NCI-H345 treated with DMSO at 0.1 percent for 48 hours (cell line): ENCODE measurements around the gene RNF126.
A peak's percentile ranks its signal among the peaks of the same experiment; 100 is the strongest.

Experiments
- DNase-seq: peaks from one replicate; lab custom pipeline; 2025; ENCODE audit not compliant: unreplicated experiment; lab: John Stamatoyannopoulos, UW

Gene RNF126

DNA sequence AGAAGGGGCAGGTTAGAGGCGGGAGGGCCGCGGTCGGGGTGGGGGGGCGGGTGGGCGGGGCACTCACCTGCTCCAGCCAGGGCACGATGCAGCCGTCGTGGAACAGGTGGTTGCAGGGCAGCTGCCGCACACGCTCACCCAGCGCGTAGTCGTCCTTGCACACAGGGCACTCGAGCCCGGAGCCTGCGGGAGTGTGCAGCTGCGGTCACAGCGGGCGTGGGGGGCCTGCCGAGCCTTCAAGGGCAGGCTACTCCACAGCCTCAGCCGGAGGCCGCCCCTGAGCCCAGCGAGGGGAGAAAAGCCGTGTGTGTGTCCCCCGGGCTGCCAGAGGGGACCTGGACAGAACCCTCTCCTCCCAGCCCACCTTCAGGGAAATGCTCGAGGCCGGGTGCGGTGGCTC is 14.7 kb downstream of the RNF126 start:
- DNase-seq, result no peak

DNA sequence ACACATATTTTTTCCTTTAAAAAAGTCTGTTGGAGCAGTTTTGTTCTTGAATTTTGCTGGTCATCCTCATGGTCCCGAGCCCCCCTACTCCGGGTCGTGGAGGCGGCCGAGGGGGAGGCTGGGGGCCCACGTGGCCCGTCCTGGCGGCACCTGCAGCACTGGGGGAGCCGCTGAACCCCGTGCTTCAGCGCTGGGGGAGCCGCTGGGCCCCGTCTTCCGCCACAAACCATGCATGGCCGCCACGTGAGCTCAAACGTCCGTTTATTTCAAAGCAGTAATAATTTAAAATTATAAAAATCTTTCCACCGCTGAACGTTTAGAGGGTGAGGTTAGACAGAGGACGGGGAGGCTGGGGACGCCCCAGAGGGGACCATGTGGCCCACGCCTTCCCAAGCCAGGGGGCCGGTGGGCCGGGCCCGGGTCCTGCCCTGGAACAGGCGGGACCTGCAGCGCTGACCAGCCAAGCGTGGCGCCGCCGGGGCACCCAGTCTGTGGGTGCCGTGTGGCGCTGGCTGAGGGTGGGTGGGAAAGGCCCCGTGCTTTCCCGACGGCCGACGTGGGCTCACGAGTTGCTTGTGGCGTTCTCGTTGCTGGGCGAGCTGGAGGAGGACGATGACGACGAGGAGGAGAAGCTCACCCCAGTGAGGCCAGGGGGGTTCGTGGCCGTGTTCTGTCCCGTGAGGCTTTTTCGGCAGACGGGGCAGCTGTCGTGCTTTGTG is 15.3 kb downstream of the RNF126 start:
- DNase-seq, result no peak

DNA sequence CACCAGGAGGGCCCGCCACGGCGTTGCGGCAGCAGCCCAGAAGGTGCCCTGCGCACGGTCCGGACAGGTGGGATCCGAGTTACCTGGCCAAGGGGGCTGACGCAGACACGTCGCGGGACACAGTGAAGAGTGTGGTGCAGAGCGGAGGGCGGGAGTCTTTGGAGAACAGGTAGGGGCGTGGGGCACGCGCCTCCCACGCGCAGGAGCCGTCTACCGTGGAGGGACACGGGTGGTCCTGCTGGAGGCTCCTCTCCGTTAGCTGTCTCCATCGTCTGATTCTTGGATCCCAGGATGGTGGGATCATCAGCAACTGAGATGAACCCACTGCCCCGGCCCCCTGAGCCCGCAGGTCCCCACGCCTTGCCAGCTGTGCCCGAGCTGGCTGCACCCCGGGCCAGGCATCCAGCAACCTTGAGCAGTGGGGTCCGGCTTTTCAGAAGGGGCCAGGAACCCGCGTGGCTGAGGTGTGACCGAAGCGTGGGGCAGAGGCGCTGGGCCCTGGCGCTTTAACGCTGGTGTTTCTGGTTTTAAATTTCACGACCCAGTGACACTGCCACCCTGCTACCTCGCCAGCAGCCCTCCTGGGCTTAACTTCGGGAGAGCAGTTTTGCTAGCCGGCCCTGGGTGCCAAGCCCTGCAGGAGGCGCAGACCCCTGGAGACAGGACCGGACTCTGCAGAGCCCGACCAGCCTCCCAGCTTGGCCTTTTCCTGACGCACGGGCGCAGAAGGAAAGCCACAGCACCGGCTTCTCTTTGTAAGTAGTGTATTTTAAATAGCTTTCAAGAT is 16.0 kb downstream of the RNF126 start:
- DNase-seq, result no peak

DNA sequence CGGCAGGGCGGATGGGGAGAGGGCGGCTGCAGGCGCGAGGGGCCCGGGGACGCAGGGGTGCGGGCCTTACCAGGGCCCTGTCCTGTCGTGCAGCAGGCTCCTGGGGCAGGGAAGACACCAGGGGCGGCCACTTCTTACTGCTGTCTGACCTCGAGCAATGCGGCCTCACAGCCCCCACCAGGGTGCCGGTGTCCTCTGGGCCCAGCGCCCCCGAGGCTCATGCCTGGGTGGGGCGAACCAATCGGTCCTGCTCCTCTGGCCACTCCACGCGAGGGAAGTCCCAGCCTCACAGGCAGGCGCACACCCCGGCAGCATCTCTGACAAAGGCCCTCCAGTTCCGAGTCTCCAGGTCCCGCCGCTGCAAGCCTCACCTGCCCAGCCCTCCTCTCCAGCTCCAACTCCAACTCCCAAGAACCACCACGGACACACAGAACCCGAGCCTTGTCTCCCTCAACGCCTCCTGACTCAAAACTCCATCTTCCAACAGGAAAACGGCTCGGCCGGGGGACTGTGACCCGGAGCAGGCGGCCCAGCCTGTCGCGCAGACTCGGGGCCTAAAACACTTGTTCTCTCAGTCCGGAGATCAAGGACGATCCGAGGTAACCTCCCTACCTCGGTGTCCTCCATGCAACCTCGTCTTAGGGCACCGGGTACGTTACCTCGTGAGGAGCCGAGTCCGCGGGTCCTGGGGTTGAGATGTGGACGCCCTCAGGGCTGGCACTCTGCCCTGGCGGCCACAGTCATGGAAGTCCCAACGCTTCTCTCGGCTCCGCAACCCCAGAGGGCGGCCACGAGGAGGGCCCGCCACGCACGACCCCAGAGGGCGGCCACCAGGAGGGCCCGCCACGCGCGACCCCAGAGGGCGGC is 16.9 kb downstream of the RNF126 start:
- DNase-seq, result no peak

DNA sequence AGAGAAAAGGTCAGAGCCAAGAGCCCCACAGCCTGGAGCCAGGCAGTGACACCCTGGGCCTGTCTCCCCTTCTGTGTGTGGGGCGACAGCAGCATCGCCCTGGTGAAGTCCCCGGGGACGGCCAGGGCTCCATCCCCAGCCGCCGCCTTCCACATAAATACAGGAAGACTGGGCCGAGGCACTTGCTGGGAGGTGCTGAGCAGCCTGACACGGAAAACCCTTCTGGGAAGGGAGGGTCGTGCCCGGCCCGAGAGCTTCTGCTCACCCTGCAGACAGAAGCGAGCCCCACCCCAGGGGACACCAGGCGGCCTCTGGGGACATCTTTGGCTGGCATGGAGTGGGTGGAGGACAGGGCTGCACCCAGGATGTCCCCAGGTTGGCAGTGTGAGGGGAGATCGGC is 18.2 kb downstream of the RNF126 start:
- no peak for DNase-seq

DNA sequence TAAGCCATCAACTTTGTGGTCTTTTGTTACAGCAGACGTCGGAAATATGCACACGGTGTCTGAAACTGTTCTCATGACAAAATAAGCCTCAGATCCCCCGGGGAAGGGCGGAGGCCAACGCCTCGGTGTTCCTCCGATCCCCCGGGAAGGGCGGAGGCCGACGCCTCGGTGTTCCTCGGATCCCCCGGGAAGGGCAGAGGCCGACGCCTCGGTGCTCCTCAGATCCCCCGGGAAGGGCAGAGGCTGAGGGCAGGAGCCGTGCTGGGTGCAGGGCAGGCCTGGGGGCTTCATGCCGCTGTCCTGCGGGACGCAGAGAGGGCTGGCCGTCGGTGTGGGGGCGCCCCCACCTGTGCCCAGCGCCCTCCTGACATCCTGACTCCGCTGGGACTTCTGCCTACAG is 18.7 kb downstream of the RNF126 start:
- DNase-seq, result no peak

DNA sequence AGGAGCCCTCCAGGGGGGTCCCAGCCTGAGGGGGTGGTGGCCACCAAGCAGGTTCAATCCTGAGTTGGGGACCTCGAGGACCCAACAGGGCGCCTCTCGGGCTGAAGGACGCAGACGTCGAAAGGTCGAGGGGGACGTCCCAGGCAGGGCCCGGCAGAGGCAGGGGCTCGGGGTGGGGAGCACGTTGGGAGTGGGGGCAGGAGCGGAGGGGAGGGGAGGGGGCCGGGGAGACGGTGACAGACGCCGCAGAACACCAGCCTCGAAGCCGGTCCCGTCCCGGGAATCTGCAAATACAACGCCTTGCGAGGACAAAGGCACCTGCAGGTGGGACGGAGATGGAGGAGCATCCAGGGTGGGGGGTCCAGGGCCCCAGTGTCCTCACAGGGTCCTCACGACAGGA is 19.3 kb downstream of the RNF126 start:
- DNase-seq, result no peak

DNA sequence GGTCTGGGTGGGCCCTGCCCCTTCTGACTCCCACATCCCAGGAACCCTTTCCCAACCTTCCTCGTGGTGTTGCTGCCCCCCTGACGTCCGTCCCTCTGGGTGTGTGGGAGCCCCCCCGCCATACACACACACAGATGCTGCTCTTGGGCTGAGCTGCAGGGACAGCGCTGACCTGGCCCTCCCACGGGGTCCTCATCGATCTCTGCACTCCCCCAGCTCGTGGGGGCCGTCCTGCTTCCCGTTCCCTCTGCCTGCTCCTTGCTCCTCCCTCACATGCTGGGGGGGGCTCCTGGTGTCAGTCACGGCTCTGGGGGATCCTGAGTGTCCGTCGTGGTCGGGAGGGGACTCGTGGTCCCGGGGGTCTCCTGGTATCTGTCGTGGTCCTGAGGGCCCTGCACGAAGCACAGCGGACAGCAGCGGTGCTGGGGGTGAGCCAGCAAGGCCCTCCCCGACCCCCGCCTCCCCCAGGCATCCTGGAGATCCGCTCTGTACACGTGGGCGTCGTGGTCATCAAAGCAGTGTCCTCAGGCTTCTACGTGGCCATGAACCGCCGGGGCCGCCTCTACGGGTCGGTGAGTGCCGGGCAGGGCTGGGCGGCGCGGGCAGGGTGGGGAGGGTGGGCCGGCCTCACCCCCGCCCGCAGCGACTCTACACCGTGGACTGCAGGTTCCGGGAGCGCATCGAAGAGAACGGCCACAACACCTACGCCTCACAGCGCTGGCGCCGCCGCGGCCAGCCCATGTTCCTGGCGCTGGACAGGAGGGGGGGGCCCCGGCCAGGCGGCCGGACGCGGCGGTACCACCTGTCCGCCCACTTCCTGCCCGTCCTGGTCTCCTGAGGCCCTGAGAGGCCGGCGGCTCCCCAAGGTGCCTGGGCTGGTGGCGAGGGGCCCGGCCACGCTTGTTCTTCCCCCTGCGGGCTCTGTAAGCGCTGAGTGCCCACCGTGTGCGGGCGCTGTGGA is 20.0 kb downstream of the RNF126 start:
- DNase-seq, result no peak

DNA sequence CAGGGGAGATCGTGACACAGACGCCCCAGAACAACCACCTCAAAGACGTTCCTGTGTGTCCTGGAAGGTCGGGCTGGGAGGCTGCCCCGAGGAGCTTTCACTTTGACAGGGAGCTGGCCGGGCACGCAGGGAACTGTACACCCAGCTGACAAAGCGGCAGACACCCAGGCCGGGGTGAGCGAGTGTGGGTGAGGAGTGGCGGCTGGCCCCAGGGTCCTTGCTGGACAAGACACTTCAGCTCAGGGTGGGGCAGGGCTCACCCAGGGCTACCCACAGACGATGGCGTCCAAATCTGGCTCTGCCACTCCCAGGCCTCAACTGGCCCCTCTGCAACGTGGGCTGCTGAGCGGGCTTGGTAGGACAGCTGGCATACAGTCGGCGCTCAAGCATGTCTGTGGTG is 21.3 kb downstream of the RNF126 start:
- DNase-seq, result no peak

DNA sequence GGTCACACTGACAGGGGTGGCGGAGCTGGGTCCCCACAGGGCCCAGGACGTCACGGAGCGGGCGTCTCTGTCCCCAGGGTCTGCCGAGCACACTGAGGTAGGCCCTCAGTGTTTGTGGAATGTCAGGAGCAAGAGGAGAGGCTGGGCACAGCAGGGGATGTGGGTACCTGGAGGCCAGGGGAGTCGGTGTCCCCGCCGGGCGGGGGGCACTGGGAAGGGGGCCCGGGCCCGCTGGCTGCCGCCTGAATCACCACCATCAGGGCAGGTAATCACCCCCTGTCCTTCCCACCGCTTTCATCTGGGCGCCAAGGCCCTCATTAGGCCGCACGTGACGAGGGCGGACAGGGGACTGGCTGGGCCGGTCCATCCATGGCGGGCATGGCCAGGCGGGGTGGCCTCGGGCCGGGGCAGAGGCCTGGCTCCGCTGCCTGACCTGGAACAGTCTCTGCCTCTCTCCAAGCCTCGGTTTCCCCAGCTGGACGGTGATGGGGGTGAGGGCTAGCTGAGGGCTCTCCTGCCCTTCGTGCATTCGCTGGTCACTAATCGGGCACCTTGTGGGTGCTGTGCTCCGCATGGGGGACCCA is 22.3 kb downstream of the RNF126 start:
- no peak for DNase-seq

DNA sequence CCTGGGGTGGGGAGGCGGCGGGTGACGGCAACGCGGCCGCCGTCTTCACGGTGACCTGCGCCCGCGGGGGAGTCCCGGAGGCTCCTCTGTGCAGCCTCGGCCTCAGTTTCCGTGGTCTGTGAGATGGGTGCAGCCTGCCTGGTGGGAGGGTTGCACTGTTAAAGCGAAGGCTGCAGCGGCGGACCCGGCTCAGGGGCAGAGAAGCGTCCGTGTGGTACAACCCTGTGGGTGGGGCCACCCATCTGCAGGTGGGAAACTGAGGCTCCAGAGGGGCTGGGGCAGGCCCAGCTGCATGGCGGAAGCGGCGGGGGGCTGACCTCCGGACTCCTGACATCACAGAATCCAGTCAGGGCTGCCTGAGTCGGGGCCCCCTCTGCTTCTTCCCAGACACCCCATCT is 22.9 kb downstream of the RNF126 start:
- no peak for DNase-seq

DNA sequence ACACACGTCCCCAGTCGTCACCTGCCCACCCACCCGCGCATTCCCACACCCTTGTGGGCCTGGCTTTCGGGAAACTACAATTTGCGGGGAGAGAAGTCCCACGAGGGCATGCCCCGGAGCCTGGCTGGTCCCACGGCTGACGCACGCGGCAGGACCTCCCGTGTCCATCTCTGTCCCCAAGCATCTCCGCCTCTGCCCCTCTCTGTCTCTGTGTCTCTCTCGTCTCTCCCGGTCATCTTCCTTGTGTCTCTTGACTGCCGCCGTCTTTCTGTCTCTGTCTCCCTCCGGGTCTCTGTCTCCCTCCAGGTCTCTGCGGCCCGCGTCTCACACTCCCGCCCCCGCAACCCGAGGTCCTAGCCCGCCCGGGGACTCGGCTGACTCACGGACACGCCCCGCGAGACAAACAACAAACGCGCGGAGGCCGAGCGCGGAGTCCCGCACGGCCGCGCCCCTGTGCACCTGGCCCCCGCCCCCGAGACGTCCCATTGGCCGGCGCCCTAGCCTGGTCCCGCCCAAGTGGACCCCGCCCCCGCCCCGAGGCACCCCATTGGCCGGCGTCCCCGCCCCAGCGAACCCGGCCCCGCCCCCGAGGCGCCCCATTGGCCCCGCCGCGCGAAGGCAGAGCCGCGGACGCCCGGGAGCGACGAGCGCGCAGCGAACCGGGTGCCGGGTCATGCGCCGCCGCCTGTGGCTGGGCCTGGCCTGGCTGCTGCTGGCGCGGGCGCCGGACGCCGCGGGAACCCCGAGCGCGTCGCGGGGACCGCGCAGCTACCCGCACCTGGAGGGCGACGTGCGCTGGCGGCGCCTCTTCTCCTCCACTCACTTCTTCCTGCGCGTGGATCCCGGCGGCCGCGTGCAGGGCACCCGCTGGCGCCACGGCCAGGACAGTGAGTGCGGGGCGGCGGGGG is 23.5 kb downstream of the RNF126 start, which contains the start of gene FGF22:
Gene FGF22 (plus strand): TSS at position 627 of the 908 bp plus-strand sequence. CDS start 47 bp downstream, at position 674.
- peak; percentile 69 for DNase-seq

DNA sequence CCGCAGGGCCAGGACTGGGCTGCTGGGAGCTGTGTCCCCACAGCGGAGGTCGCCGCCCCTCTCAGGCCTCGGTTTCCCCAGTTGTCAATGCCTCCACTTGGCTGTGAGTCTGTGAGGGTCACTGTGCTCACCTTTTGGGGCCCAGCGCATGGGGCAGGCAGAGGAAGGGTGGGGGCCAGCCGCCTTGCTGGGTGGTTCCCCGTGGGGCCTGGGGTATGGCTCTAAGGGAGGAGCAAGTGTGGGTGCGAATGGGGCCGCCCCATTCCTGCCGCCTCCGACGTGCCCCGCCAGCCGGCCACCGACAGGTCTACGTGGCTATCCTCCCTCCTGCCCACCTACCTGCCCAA is 24.1 kb downstream of the RNF126 start:
- DNase-seq, result no peak

DNA sequence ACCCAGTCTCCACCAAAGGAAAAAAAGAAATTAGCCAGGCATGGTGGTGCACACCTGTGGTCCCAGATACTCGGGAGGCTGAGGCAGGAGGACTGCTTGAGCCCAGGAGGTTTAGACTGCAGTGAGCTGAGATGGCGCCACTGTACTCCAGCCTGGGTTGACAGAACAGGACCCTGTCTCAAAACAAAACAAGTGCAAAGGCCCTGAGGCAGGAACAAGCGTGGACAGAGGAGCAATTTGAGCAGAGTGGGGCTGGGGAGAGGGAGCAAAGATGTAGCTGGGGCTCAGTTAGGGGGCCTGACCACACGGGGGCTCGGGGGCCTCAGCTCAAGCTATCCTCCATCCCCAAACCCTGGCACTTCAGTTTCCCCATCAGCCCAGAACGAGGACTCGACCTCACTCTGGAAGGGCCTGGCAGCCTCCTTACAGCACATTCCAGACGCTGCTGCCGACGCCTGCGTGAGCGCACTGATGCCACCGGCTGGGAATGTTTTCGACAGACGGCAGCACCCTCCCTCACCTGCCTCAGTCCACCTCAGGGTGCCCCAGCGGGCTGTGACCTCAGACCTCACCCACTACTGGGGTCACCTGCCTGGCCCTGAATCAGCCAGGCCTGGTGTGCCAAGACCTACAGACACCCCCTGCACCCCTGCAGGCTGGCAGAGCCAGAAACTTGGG is 27.9 kb downstream of the RNF126 start:
- DNase-seq, result no peak

DNA sequence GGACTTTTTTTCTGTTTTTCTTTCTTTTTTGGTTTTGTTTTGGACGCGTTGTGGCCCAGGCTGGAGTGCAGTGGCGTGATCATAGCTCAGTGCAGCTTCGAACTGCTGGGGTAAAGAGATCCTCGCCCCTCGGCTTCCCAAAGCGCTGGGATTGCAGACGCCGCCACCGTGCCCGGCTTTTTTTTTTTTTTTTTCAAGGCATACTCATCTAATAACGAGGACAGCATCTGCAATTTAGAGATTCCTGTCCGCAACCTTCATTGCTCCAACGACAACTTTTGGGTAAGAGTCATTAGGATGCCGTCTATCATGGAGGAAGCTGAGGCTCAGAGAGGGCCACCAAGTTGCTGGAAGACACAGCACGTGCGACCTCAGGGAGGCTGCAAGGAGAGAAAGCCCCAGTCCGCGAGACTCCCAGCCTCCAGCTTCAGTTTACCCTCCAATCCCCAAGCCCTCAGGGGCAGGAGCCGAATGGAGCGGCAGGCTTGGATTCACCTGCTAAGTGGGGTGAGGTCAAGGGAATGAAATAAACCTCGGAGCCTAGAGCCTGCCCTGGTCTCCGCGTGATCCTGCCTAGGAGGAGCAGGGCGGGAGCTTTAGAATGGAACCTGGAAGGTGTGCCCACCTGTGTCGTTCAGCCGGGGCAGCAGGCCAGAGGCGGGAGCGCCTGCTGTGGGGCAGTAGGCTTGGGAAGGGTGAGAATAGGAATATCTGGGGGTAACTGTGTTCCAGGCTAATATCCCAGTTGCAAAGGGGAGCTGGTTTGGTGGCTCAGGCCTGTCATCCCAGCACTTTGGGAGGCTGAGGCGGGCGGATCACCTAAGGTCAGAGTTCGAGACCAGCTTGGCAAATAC is 29.0 kb downstream of the RNF126 start:
- no peak for DNase-seq

DNA sequence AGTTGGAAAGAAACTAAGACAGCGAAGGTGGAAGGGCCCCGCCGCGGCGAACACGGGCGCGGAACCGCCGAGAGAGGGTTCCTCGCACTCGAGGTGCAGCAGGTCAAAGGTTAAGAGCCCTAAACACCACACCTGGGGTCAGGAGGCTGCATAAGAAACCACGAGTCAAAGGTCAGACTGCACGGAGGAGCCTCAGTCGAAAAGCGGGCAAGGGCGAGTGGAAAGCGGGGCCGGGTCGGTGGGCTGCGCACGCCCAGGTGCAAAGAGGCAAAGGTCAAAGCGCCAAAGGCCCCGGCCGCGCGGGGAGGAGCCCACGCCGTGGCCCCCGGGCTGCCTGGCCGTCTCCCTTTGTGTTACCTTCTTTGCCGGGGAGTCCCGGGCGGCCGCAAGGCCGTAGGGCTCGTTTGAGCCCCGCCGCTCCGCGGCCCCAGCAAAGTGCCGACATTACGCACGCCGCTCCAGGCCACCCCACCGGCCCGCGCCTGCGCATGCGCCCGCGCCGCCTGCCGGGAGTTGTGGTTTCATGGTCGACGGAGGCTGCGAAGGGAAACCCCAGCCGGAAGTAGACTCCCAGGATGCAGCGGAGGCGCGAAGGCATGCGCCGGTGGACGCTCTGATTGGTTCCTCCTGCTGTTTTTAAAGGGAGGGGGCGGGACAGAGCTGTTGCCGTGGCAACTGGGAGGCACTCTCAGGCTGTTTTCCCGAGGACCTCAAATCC is 29.8 kb downstream of the RNF126 start, which contains the start of gene POLRMT:
Gene POLRMT (minus strand): TSS at position 470 of the 718 bp plus-strand sequence. CDS start 25 bp downstream, at position 445.
- peak; percentile 96 for DNase-seq

DNA sequence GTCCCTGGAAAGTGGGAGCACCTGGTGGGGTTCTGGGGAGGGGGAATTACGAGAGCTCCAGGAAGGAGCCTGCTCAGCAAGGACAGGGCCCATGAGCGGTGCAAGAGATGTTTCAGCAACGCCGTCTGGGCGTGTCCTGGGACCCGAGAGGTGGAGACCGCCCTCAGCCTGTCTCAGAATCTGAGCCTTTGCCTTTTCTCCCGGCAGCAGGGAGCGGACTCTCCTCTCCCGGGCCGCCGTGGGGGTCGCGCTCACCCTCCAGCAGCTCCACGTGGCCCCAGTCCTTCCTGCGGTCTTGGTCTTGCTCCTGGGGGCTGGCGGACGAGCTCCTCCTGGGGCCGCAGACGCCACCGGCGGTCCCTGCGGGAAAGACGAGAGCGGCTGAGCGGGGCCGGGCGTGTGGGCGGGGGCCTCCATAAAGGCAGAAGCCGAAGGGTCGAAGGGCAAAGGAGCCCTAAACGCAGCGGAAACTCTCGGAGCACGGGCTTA is 30.4 kb downstream of the RNF126 start:
- no peak for DNase-seq
